Hematopoietic multipotent progenitor cell (in vitro differentiated cells): ENCODE measurements around the gene FBXO48. TPM values are rescaled to one million over a fixed set of nuclear protein-coding genes. Genes with fewer than 3 reads are reported as not detected.
A peak's percentile ranks its signal among the peaks of the same experiment; 100 is the strongest.
"Not testable (repeated sequence)": the region's sequence is repeated elsewhere in the genome, so short reads cannot be mapped to it uniquely, and the experiment has no call there.

Experiments
- DNase-seq, 3 donors: peaks; one replicate each; pipeline ENCODE4 v3.0.0-alpha.2; 2011 to 2015; ENCODE audit warnings: low read depth in 2 of 3, low spot score in 2 of 3
- total RNA-seq: library from RNA; depleted of rRNA; stranded (reverse); fragments of >200 nt; gene quantifications from one replicate; pipeline ENCODE4 v1.2.3, GENCODE V29; 2012

The FBXO48 gene
- total RNA-seq, 1 donor = 0.27 TPM

DNA sequence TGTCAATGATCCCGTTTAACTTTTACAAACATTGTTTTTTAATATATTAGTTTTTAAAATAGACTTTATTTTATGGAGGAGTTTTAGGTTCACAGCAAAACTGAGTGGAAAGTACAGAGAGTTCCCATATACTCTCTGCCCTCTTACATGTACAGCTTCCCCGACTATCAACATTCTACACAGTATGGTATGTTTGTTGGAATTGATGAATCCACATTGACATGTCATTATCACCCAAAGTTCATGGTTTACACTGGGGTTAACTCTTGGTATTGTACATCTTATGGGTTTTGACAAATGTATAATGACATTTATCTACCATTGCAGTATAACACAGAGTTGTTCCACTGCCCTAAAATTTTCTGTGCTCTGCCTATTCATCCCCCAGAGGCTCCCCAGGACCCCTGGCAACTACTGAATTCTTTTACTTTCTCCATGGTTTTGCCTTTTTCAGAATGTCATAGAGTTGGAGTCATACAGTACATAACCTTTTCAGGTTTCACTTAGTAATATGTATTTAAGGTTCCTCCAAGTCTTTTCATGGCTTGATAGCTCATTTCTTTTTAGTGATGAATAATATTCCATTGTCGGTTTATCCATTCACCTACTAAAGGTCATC is 5.8 kb upstream of the FBXO48 start:
- DNase-seq = no peak

DNA sequence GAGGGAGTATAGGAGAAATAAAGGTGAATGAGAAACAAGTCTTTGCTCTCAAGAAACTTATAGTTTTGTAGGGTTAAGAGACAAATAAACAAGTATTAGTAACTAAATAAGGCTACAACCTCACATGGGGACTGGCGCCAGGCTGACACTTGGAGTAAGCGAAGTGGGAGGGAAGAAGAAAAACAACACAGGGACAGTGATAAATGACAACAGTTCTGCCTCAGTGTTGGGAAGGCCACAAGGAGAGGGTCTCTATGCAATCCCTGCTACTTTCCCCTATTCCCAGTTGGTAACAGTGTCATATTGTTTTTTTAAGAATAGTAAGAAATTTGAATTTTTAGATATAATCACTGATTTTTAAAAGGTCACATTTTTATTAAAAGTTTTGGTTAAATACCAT is 4.3 kb upstream of the FBXO48 start:
- no peak for DNase-seq

DNA sequence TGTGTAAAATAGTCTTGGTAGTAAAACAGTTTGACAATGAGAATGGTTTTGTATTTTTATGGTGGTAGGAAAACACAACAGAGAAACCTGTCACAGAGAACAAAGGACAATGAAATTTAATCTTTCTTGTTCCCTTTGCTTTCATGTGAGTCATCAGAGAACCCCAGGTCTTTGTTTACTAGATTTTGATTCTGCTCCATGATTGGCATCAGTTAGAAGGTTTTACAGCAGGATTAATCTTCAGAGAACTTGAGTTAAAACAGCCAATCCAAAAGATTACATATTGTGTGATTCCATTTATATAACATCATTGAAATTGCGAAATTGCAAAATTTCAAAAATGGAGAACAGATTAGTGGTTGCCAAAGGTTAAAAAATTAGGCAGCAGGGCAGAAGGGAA is 2.8 kb upstream of the FBXO48 start:
- no peak for DNase-seq

DNA sequence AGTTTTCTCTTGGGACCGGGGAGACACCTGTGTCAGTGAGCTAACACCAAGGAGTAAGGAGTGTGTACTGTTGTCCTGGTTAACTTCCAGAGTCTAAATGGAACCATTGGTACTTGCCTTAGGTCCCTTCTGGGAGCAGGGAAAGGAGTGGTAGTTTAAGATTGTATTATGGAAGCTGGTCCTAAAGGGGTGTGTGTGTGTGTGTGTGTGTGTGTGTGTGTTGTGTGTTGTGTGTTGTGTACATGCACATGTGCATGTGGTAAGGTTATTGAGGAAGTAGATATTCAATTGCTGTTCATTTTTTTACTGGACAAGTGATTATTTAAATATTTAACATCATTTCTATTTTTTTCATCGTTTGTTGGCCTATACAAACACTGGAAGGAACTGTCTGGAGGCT is 1.7 kb upstream of the FBXO48 start:
- no peak for DNase-seq

DNA sequence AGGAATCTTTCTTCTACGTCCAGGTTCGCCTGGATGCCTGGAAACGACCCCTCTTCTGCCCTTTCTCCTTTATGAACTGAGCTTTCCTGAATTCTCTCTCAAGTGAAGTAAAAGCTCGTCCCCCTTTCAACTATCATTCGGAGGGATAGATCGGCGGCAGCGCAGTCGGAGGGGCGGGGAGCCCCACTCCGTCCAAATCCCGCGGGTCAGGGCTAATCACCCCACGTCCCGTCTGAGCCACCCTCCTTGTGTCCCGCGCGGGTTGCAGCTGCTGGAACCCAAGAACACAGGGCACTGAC is 367 bp downstream of the FBXO48 start:
- no peak for DNase-seq

DNA sequence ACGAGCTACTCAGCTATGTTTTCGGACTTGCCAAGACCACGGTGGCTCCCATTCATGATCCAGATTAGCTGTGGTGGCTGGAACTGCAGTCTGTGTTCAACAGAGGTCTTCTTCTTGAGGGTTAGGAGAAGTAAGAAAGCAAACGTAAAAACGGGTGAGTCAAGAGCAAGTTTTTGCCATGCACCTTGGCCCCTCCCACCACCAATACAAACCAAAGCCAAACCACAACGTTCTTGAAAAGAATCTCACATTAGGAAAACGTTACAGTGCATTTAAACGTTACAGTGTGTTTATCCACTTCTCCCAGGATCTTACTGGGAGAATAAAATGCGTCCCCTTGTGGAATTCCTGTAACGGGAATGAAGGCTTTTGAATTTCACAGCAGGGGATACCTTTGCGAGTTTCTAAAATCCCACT is 725 bp downstream of the FBXO48 start:
- DNase-seq = peak; percentile 49 to 81 (median 71)

DNA sequence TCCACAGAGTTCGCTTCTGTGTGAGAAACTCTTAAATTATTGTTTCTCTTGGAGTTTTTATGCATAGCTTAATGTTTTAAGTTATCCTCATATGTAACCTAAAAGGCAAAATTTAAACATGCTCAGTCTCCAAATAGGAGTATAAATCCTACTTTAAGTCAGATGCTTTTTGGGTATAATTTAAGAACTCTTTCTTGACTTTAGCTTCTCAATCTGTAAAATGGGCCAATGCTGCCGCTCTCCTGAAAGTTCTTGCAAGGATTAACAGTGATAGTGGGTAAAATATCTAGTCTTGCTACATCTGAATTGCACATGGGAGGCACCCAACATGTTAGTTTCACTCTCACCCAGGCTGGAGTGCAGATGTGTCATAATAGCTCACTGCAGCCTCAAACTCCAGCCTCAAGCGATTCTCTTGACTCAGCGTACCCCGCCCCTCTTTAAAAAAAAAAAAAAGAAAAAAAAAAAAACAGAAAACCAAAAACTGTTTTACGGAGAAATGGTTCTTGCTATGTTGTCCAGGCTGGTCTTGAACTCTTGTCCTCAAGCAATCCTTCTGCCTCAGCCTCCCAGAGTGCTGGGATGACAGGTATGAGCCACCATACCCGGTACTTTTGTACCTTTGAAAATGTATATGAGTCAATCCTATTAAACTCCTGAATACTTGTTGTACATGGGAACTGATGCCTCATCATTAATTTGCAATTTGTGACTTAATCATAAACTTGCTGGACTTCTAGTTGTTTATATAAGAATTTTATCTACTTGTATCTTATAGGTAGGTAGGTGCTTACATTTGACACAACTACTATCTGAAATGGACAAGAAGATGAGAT is 1.8 kb downstream of the FBXO48 start:
- peak in 1 of 3 donors; percentile 19 for DNase-seq

DNA sequence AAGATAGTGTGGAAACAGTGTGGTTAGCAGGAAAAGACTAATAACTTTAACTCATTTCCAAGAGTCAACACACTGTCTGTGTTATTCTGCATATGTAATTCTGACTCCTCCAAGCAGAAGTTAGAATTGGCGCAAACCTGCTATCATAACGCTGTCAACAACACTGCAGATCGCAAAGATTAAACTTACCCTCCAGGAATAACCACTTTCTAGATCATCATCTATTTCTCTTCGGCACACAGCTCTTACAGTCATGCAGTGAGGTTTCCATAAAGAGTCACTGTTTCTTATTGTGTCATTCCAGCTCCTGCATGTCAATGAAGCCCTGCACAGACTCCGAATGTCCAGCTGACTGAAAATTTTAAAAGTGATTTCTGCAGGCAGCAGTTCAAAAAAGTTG is 2.4 kb downstream of the FBXO48 start:
- no peak for DNase-seq

DNA sequence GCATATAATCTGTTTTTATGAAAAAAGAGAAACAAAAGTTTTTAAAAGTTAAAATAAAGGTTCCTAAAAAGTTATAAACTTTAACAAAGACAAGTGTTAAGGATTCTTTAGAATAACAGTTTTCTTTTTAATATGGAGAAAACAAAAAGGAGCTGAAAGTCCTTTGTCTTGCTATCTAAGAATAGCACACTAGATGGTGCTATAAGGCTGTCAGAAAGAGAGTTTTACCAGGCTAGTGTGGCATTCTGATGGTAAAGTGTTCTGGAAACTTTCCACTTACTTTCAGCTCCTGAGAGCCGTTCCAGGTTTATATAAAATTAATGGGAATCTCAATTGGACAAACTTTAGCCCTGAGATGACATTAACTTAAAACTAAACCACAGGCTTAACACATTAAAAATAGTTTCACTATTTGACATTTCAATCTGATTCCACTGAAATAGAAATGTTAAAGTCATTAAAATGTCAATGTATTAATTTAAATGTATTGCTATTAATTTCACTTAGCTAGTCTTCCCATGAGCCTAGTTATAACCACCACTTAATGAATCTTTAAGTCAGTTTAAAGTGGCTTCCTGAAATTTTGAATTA is 3.7 kb downstream of the FBXO48 start:
- DNase-seq = peak in 2 of 3 donors; percentile 55 to 78

DNA sequence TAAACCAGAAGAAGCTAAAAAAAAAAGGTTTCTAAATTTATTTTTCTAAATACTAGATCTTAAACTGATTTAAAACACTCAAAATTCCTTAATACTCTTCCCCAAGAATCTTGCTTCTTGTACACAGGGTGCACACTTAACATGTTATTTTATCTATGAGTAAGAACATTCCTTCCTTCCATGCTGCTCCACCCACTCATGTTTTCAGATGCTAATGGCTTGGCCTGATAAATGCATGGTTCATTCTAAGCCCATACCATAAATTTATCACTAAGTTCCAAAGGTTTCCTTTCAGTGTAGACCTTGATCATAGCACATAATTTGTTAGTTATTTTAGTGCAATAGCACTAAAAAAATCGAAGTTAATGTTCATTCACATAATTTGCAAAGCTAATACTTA is 8.1 kb downstream of the FBXO48 start:
- DNase-seq = no peak

DNA sequence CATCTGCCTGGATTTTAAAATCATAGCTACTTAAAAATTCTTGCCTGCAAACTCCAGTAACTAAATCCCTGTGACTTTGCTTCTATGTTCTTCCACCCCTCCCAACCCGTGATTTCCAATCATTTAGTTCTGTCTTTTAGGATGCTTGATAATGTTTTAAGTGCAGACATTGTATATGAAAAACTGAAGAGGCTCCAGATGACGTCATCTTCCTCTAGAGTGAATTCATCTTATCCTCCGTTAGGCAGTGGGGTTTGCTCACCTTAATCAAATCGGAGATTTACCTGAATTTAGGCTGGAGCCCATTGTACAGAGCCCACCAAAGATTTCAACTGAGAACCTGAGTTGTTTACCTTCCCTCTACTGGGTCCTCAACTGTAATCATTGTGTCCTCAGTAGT is 10.9 kb downstream of the FBXO48 start:
- DNase-seq = no peak

DNA sequence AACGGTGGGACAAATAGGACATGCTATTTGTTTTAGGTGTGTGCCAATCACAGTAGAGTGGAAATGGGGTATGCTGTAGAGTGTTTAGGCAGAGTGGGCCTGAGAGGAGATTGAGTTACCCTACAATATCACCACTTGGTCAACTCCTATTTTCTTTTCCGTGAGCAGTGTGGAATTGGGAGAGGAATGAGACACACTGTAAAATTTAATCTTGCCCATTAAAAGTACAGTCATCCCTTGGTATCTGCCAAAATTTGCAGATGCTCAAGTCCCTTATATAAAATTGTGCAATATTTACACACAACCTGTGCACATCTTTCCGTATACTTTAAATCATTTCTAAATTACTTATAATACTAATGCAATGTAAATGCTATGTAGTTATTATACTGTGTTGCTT is 12.4 kb downstream of the FBXO48 start:
- DNase-seq = no peak

DNA sequence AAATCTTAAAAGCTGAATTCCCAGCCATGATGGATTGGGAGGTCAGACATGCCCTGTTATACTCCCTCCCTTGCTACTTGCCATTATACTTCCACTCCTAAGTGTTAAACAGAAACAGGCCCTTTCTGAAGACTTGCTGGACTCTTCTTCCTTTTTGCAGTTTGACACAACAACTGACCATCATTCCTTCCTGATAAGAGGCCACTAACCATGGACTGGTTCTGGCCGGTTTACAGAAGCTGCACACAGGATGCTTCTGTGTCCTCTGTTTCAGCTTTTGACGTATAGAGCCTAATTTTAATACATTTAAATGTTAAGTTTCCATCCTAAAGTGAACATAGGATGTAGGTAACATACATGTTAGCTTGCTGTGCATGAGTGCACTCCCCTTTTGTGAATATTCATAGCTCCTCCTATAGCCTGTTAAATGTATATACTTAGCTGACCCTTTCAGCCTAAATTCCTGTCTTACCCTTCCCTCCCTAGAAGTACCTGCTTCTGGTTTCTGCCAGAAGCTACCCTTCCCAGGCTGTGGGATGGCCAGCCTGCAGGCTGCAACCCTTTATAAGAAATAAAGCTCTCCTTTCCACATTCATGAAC is 13.2 kb downstream of the FBXO48 start:
- no peak for DNase-seq

DNA sequence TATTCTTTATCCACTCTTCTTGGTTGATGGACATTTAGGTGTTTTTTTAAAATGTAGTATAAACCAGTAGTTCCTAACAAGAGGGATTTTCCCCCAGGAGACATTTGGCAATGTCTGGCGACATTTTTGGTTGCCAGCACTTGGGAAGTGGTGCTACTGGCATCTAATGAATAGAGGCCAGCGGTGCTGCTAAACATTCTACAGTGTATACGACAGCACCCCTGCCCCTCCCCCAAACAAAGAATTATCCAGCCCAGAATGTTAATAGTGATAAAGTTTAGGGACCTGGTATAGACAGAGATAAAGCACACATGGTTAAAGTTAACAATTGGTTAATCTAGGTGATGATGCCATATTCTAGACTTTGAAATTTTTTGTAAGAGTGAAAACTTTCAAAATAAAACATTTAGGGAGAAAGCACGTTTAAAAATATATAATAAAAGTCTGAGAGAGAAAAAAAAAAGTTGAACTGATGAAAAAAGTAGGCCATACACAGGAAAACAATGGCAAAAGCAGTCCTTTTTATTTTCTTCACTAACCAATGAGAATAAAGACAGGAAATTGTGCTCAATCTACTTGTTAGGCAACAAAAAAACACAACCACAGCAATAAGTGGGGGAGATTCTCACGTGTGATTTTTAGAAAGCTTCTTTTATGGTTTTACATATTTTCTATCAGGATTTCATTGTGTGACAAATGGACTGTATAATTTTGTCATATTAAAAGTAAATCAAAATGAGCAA is 14.8 kb downstream of the FBXO48 start:
- DNase-seq = peak in 1 of 3 donors; percentile 46

DNA sequence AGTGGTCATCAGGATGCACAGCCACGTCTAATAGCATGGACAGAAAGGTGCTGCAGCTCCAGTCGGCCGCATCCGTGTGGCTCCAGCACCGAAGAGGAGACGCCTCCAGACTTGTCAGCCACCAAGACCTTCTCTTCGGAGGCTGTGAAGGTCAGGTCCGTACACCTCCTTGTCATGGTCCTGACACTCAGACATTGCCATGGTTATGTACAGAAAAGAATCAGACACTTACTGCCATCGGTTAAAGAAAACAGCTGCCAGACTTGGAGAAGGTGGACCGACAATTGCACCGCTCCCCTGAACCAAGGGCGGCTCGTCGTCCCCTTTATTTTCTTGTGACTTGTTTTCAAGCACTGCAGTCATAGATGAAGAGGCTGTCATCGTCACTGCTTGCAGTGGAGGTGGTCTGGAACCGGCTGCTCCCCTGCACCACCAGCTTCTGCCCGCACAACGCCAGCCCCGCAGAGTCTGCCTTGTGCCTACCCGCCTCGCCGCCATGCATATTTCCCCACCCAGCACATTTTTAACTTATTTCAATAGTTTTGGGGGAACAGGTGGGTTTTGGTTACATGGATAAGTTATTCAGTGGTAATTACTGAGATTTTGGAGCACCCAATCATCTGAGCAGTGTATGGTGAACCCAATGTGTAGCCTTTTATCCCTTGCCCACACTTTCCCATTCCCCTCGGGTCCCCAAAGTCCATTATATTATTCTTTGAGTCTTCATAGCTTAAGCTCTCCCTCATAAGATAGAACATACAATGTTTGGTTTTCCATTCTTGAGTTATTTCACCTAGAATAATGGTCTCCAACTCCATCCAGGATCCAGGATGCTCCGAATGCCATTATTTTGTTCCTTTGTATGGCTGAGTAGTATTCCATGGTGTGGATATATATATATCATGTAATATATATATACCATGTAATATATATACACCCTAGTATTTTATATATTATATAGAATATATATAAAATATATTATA is 18.1 kb downstream of the FBXO48 start:
- peak in 1 of 3 donors; percentile 28 for DNase-seq

DNA sequence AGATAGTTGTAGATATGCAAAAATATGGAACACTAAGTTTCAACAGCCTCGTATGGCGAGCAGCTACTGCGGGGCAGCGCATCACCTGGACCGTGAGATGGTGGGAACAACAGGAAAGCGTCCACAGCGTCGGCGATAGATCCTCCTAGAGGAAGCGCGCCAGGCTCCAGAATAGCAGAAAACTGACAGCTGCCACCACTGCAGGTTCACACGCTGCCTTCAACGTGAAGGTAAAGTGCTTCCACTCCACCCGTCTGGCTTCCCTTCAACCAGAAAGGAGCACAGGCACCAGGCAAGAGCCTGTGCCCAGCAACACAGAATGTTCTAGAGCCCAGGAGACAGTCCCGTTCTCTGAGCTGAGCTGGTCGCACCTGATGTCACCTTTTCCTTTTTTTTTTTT is 20.0 kb downstream of the FBXO48 start:
- no peak for DNase-seq

DNA sequence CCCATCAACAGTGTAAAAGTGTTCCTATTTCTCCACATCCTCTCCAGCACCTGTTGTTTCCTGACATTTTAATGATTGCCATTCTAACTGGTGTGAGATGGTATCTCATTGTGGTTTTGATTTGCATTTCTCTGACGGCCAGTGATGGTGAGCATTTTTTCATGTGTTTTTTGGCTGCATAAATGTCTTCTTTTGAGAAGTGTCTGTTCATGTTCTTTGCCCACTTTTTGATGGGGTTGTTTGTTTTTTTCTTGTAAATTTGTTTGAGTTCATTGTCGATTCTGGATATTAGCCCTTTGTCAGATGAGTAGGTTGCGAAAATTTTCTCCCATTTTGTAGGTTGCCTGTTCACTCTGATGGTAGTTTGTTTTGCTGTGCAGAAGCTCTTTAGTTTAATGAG is 20.7 kb downstream of the FBXO48 start:
- DNase-seq = not testable (repeated sequence)

DNA sequence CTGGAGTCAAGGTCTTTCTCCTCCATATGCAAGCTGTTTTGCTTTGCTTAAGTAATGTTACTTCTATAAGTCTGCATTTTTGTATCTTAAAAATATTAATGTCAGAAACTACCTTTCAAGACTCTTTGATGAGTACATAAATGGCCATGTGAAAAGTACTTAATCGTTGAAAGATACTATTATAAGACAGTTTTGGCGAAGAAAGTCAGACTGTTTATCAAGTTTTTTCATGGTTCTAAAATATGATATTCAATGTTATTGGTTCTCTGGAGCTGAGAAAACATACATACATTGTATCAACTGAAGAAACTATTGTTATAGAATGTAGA is 25.1 kb downstream of the FBXO48 start:
- no peak for DNase-seq

DNA sequence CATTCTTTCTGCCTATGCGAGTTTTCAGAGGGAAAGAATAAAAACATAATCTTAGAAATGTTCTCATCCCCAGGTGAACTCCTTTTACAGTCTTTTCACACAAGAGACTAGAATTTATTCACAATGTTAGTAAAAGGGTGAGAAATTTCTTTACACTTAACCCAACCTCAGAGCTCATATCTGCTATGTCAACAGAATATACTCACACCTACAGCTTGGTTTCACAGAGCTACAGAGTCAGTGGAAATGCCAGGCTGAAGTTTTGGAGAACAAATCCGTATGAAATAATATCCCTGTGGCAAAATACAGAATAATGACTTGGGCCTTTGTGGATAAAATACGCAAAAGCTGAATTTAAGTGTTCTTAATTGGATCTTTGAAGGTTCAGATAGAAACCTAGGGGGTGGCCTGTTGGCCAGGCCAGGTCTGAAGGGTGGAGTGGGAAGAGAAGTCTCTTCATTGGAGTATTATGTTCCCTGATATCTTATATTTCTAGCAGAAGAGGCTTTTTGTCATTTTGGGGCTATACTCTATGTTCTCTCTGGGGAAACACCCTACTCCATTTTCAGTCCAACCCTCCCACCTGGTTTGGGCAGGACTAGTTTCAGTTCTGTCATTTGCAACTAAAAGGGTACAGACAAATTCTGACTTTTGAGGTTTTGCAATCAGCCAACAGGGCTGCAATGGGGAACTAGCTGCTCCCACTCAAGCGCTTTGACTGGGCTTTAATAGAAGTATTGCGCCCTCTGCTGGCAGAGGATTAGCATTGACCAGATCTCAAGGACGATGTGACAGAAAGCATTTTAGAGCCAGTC is 25.7 kb downstream of the FBXO48 start:
- peak; percentile 65 to 97 (median 95) for DNase-seq
